Calu3 (cell line): ENCODE measurements around the gene SLTM. TPM values are rescaled to one million over a fixed set of nuclear protein-coding genes. Genes with fewer than 3 reads are reported as not detected.
"Not testable (repeated sequence)": the region's sequence is repeated elsewhere in the genome, so short reads cannot be mapped to it uniquely, and the experiment has no call there.

Experiments
- BruUV-seq: library from RNA; stranded (reverse); fragments of 400-500 nt; replicated peaks from 2 replicates; lab custom pipeline; 2021; lab: Mats Ljungman, UMichigan
- CTCF ChIA-PET: fragments of 300-600 bp; sonication (Branson Sonifier 250); formaldehyde crosslinking; loops from one replicate; lab custom pipeline; 2022; ENCODE audit warnings: antibody characterized with exemption; lab: Charles Lee
- DNase-seq: peaks from one replicate; pipeline ENCODE4 v3.0.0; 2022
- H3K27ac Mint-ChIP-seq: one replicate; pipeline ENCODE4 v1.8.0; 2022; ENCODE audit warnings: mixed read lengths; ENCODE audit not compliant: unreplicated experiment
- H3K27me3 Mint-ChIP-seq: one replicate; pipeline ENCODE4 v1.8.0; 2022; ENCODE audit warnings: mixed read lengths; ENCODE audit not compliant: unreplicated experiment
- H3K36me3 Mint-ChIP-seq: one replicate; pipeline ENCODE4 v1.8.0; 2022; ENCODE audit warnings: mild to moderate bottlenecking, moderate library complexity, mixed read lengths; ENCODE audit not compliant: insufficient read depth, unreplicated experiment
- H3K4me1 Mint-ChIP-seq: one replicate; pipeline ENCODE4 v1.8.0; 2022; ENCODE audit warnings: mild to moderate bottlenecking, low read depth, mixed read lengths; ENCODE audit not compliant: unreplicated experiment
- H3K4me3 Mint-ChIP-seq: one replicate; pipeline ENCODE4 v1.8.0; 2022; ENCODE audit warnings: mild to moderate bottlenecking, low read depth, moderate library complexity, mixed read lengths; ENCODE audit not compliant: unreplicated experiment
- H3K9me3 Mint-ChIP-seq: one replicate; pipeline ENCODE4 v1.8.0; 2022; ENCODE audit warnings: low read depth, mixed read lengths; ENCODE audit not compliant: unreplicated experiment
- CTCF ChIP-seq: fragments of 200-600 bp; IDR thresholded peaks from one replicate; pipeline ENCODE4 v1.8.0; 2022; ENCODE audit warnings: antibody characterized with exemption; ENCODE audit not compliant: unreplicated experiment
- intact Hi-C: fragments of 100-400 bp; cut with micrococcal nuclease; formaldehyde crosslinking; loops from one replicate; pipeline ENCODE4 v1.10.0; 2022; ENCODE audit not compliant: unreplicated experiment
- total RNA-seq: library from RNA; stranded (reverse); gene quantifications from 2 replicates; pipeline ENCODE4 v1.2.3, GENCODE V29; 2022

The SLTM gene
- total RNA-seq, 1 experiment from 2014 or later: 135 TPM

- TF ChIP-seq CTCF: no peak
- peaks cover 54% of the 10 kb centered on the region for H3K36me3 Mint-ChIP-seq
- intact Hi-C loops: loop anchor here (10.0 kb wide), 2 partner anchors 418 to 638 kb away; no protein-coding TSS in a partner anchor
- BruUV-seq: no TSS peak
- no peaks in the 10 kb centered on the region for H3K27me3 Mint-ChIP-seq
- CTCF ChIA-PET: no interaction called here
- peaks cover 33% of the 10 kb centered on the region for H3K4me1 Mint-ChIP-seq
- DNase-seq: no peak
- no peaks in the 10 kb centered on the region for H3K9me3 Mint-ChIP-seq
- peak overlapping the region; percentile 34 for H3K4me3 Mint-ChIP-seq
- peak overlapping the region; percentile 60 for H3K27ac Mint-ChIP-seq
Observed at GRCh38 chr15:58862326-58862725, 71.2 kb downstream of the SLTM start.

GRCh38 chr15:58856621-58857020 lies 76.9 kb downstream of the SLTM start:
- Mint-ChIP-seq H3K36me3 (peaks cover 29% of the 10 kb centered on the region), H3K4me1 (peaks cover 20% of the 10 kb centered on the region)
- BruUV-seq, H3K9me3 Mint-ChIP-seq, H3K4me3 Mint-ChIP-seq, H3K27me3 Mint-ChIP-seq, intact Hi-C loops, H3K27ac Mint-ChIP-seq, DNase-seq: not testable (repeated sequence)
- CTCF ChIA-PET: interaction anchor here (0.7 to 3.1 kb wide), 2 partner anchors 9 to 105 kb away, joined by 4 to 43 read pairs; no protein-coding TSS in a partner anchor

GRCh38 chr15:58856086-58856485 lies 77.4 kb downstream of the SLTM start:
- CTCF ChIA-PET: interaction anchor here (3.1 kb wide), 1 partner anchor 10 kb away, joined by 43 read pairs; no protein-coding TSS in a partner anchor
- Mint-ChIP-seq H3K36me3 (peaks cover 31% of the 10 kb centered on the region), H3K27me3 (no peaks in the 10 kb centered on the region), H3K4me3 (no peak overlapping the region), H3K9me3 (no peaks in the 10 kb centered on the region), H3K4me1 (peaks cover 19% of the 10 kb centered on the region), H3K27ac (no peak overlapping the region)
- no peak for DNase-seq
- no peak for TF ChIP-seq CTCF
- intact Hi-C loops: no loop called here
- no TSS peak for BruUV-seq

GRCh38 chr15:58854593-58854992 lies 78.9 kb downstream of the SLTM start:
- H3K9me3 Mint-ChIP-seq: no peaks in the 10 kb centered on the region
- H3K27me3 Mint-ChIP-seq: no peaks in the 10 kb centered on the region
- peak overlapping the region; percentile 60 for H3K27ac Mint-ChIP-seq
- CTCF ChIA-PET: interaction anchor here (0.6 to 3.1 kb wide), 7 partner anchors 10 to 314 kb away, joined by 3 to 43 read pairs (median 9); partner anchors contain the start of genes ADAM10 and MINDY2
- peak; percentile 48 for DNase-seq
- H3K4me3 Mint-ChIP-seq: peak overlapping the region; percentile 17
- H3K4me1 Mint-ChIP-seq: peaks cover 19% of the 10 kb centered on the region
- peaks cover 37% of the 10 kb centered on the region for H3K36me3 Mint-ChIP-seq
- BruUV-seq: no TSS peak
- no peak for TF ChIP-seq CTCF
- intact Hi-C loops: loop anchor here (2.0 to 5.0 kb wide), 2 partner anchors 14 to 82 kb away; partner anchors contain the start of gene MINDY2

- no peak for DNase-seq
- peaks cover 58% of the 10 kb centered on the region for H3K36me3 Mint-ChIP-seq
- BruUV-seq: no TSS peak
- CTCF ChIA-PET: interaction anchor here (0.7 to 0.8 kb wide), 2 partner anchors 11 to 81 kb away, joined by 3 to 4 read pairs; partner anchors contain the start of gene MINDY2
- H3K4me3 Mint-ChIP-seq: no peak overlapping the region
- intact Hi-C loops: loop anchor here (5.0 kb wide), 1 partner anchor 80 kb away; the partner anchor contains the start of gene MINDY2
- H3K4me1 Mint-ChIP-seq: peaks cover 19% of the 10 kb centered on the region
- H3K9me3 Mint-ChIP-seq: no peaks in the 10 kb centered on the region
- H3K27ac Mint-ChIP-seq: peak overlapping the region; percentile 28
- H3K27me3 Mint-ChIP-seq: no peaks in the 10 kb centered on the region
- TF ChIP-seq CTCF: no peak
Observed at GRCh38 chr15:58852347-58852746, 81.1 kb downstream of the SLTM start.

- H3K27me3 Mint-ChIP-seq, CTCF ChIA-PET, DNase-seq, H3K27ac Mint-ChIP-seq, H3K9me3 Mint-ChIP-seq, BruUV-seq, H3K4me3 Mint-ChIP-seq: not testable (repeated sequence)
- Mint-ChIP-seq H3K36me3 (peaks cover 63% of the 10 kb centered on the region), H3K4me1 (peaks cover 16% of the 10 kb centered on the region)
- intact Hi-C loops: loop anchor here (5.0 kb wide), 1 partner anchor 79 kb away; the partner anchor contains the start of gene MINDY2
Observed at GRCh38 chr15:58851205-58851604, 82.3 kb downstream of the SLTM start.
